GM21360 (cell line): ENCODE measurements around the gene MS4A5.

Experiments used
- ATAC-seq: cut with Tn5 transposase; IDR thresholded peaks from one replicate; pipeline ENCODE4 v1.9.1; 2021; ENCODE audit warnings: mild to moderate bottlenecking, moderate library complexity; ENCODE audit not compliant: unreplicated experiment

MS4A5 gene

DNA sequence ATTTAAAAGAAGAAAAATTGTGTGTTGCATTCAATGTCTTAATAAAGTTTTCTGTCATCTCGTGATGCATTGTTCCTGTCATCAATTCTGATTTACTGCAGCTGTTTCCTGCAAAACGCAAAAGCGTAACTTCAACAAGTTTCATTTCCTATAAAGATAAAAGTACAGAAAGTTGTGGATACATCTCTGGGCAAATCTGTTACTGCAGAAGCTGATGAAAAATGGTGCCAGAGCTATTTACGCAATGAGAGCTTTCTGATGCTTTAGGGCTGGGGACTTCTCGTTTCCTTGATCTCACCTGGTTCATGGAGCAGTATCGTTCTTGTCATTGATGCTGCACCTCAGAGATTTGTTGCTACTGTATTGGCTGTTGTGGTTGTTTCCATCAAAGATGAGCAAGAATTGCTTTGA is 47.7 kb downstream of the MS4A5 start:
- no peak for ATAC-seq

DNA sequence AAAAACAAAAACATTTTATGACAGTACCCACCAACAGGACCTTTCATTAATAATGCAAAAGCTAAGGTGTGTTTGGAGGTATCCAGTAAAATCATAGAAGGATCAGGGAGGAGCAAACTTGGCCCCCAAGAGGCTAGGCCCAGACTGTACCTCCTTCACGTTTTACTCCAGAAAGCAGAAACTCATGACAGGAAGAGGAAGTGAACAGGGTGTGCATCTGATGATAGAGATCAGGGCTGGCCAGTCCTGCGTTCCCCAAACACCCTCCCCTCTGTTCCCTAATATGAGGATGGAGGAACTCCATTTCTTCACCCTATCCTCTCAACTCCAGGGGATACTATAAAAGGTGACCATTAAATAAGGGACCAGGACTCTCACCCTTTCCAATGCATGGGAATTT is 53.0 kb downstream of the MS4A5 start:
- ATAC-seq = peak; percentile 57

DNA sequence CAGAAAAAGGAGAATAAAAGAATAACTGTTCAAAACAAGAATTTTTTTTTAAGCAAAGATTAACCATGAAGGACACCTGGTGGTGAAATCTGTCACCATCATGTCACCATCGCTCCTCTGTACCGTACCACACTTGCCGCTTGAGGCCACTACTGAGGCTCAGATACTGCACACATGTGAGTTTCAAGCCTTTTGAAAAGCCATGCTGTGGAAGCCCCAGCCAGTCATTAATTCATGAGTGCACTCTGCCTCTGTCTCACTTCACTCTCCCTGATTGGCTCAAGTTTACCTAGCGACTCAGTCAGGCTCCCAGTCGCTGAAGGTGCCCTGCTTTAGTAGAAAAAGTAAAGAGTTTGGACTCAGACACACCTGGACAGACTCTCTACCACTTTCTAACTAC is 56.6 kb downstream of the MS4A5 start:
- peak; percentile 82 for ATAC-seq

DNA sequence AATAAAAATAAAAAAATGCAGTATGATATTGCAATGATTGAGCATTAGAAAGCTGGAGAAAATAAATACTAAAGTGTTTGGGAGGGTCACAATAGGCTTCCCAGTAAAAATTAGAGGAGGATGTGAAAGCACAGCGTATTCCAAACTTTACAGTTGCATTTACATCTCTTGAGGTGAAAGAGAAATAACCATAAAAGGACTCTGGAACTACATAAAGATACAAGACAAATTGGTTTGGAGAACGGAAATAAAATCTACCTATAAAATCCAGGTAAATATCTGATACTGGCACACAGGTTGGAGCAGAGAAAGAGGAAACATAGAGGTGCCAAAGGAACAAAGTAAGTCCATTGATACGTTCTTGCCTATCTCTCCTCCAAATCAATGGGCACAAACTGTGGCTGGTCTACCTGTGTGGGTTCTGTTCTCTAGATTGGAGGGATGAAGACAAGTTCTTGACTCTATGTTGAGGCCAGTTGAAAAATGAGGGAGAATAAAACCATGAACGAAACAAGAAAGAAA is 63.2 kb downstream of the MS4A5 start, which contains the start of gene MS4A12:
Gene MS4A12, plus strand, starts transcription at position 291 of the 522 bp plus-strand sequence. CDS start 4,541 bp downstream, outside the sequence.
- ATAC-seq = no peak

DNA sequence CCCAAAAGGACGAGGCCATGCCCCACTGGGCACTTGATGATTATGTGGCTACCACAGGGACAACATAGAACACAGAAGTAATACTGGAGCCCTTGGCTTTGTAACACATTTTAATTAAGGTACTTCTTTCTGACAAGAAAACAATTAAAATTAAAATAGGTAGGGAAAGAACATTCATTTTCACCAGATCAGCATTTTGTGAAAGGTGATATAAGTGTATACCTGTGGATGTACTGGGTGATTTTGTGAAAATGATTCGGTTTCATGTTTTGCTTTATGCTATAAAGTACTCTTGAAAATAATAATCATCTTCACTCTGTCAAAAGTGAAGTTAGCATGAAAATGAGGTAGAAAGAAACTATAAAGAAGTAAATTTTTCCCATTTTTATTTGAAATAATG is 64.1 kb downstream of the MS4A5 start:
- no peak for ATAC-seq
